ENCODE results near the gene TSPAN8.
"Not testable (repeated sequence)": the region's sequence is repeated elsewhere in the genome, so short reads cannot be mapped to it uniquely, and the experiment has no call there.

GRCh38 chr12:71113148-71113547, 44.7 kb downstream of the TSPAN8 start:
- not testable (repeated sequence) for TF ChIP-seq CTCF, POLR2AphosphoS5, POLR2A (IDR thresholded peaks at IDR 0.05)

All from prostate gland (tissue), 2 donors.